NCI-H1092 treated with DMSO at 0.1 percent for 48 hours (cell line): ENCODE data around the gene KIF21A.
"Not testable (repeated sequence)": the region's sequence is repeated elsewhere in the genome, so short reads cannot be mapped to it uniquely, and the experiment has no call there.

Experiments
- DNase-seq: peaks from one replicate; lab custom pipeline; 2025; lab: John Stamatoyannopoulos, UW

KIF21A gene

GRCh38 chr12:39344926-39345325 is 98.0 kb downstream of the KIF21A start:
- DNase-seq: no peak

GRCh38 chr12:39343665-39344064 is 99.3 kb downstream of the KIF21A start:
- DNase-seq: no peak

- DNase-seq: no peak
These were observed 101.2 kb downstream of the KIF21A start for GRCh38 chr12:39341761-39342160.

GRCh38 chr12:39341179-39341578 is 101.7 kb downstream of the KIF21A start:
- DNase-seq: no peak

GRCh38 chr12:39332661-39333175 is 110.2 kb downstream of the KIF21A start:
- no peak for DNase-seq

- DNase-seq: no peak
These were observed 111.2 kb downstream of the KIF21A start for GRCh38 chr12:39331539-39332261.

- no peak for DNase-seq
These were observed 113.0 kb downstream of the KIF21A start for GRCh38 chr12:39329876-39330275.

- DNase-seq: no peak
These were observed 113.9 kb downstream of the KIF21A start for GRCh38 chr12:39329018-39329417.

GRCh38 chr12:39327965-39328364 is 115.0 kb downstream of the KIF21A start:
- no peak for DNase-seq

GRCh38 chr12:39327510-39327909 is 115.4 kb downstream of the KIF21A start:
- no peak for DNase-seq

GRCh38 chr12:39319180-39319579 is 123.7 kb downstream of the KIF21A start:
- DNase-seq: no peak

GRCh38 chr12:39314547-39314946 is 128.4 kb downstream of the KIF21A start:
- no peak for DNase-seq

- no peak for DNase-seq
These were observed 133.4 kb downstream of the KIF21A start for GRCh38 chr12:39309516-39309915.

GRCh38 chr12:39301422-39301821 is 141.5 kb downstream of the KIF21A start:
- no peak for DNase-seq

GRCh38 chr12:39300799-39301198 is 142.1 kb downstream of the KIF21A start:
- no peak for DNase-seq

- no peak for DNase-seq
These were observed 145.0 kb downstream of the KIF21A start for GRCh38 chr12:39297891-39298290.

GRCh38 chr12:39296496-39296895 is 146.4 kb downstream of the KIF21A start:
- DNase-seq: no peak

GRCh38 chr12:39295593-39295992 is 147.3 kb downstream of the KIF21A start:
- DNase-seq: not testable (repeated sequence)

- no peak for DNase-seq
These were observed 148.2 kb downstream of the KIF21A start for GRCh38 chr12:39294715-39295114.

- no peak for DNase-seq
These were observed 150.7 kb downstream of the KIF21A start for GRCh38 chr12:39292125-39292630.

- no peak for DNase-seq
These were observed 155.1 kb downstream of the KIF21A start for GRCh38 chr12:39287817-39288216.

GRCh38 chr12:39287409-39287808 is 155.5 kb downstream of the KIF21A start:
- DNase-seq: no peak

GRCh38 chr12:39278426-39278825 is 164.5 kb downstream of the KIF21A start:
- no peak for DNase-seq

GRCh38 chr12:39277416-39277815 is 165.5 kb downstream of the KIF21A start:
- DNase-seq: no peak
